SK-N-SH (cell line): Measurements from ENCODE around the gene FCRLB. TPM values are rescaled to one million over a fixed set of nuclear protein-coding genes. Genes with fewer than 3 reads are reported as not detected.

Experiments
- CTCF ChIA-PET: fragments of 300-600, 350-600 bp; formaldehyde crosslinking; extraction: SDS; loops from one replicate; lab custom pipeline; 2021; lab: Yijun Ruan, JAX
- POLR2A ChIA-PET: fragments of 350-600 bp; sonication (Branson Sonifier 250); formaldehyde crosslinking; extraction: SDS; loops from one replicate; lab custom pipeline; 2020; ENCODE audit warnings: antibody characterized with exemption, inconsistent platforms; lab: Yijun Ruan, JAX
- DNase-seq: peaks from one replicate; pipeline ENCODE4 v3.0.0; 2012
- H2AFZ ChIP-seq: fragments of 200-600 bp; sonication (generic); 2 replicates; pipeline ENCODE4 v1.8.1; 2016; ENCODE audit warnings: antibody characterized with exemption, mild to moderate bottlenecking, low read depth
- H3F3A ChIP-seq: fragments of 200-600 bp; sonication (generic); replicated peaks from 2 replicates; pipeline ENCODE3; 2016; ENCODE audit warnings: antibody characterized with exemption, mild to moderate bottlenecking; ENCODE audit not compliant: insufficient read depth
- H3K27ac ChIP-seq, 2 experiments: fragments of 200-500 bp in 1 of 2; fragments of 200-600 bp in 1 of 2; sonication (Bioruptor generic) in 1 of 2; sonication (generic), shearing (Covaris generic) in 1 of 2; 2 replicates each; pipeline versions ENCODE4 v1.5.1 to v1.6.1; 2014 to 2016; ENCODE audit warnings: low read depth in 2 of 2, inconsistent platforms in 1 of 2, low read length in 1 of 2, mild to moderate bottlenecking in 1 of 2, mixed read lengths in 1 of 2
- H3K27me3 ChIP-seq: fragments of 200-600 bp; sonication (generic), shearing (Covaris generic); 2 replicates; pipeline ENCODE4 v1.6.1; 2016; ENCODE audit warnings: mixed run types; ENCODE audit not compliant: insufficient read depth
- H3K36me3 ChIP-seq, 2 experiments: fragments of 200-500 bp in 1 of 2; fragments of 200-600 bp in 1 of 2; sonication (Bioruptor generic) in 1 of 2; sonication (generic) in 1 of 2; replicated peaks in 1 of 2; 2 replicates each; pipeline versions ENCODE3 to v1.5.1; 2014 to 2016; ENCODE audit warnings: low read length in 1 of 2, mild to moderate bottlenecking in 1 of 2; ENCODE audit not compliant: insufficient read depth in 2 of 2, control insufficient read depth in 1 of 2
- H3K4me1 ChIP-seq, 2 experiments: fragments of 200-500 bp in 1 of 2; fragments of 200-600 bp in 1 of 2; sonication (Bioruptor generic) in 1 of 2; sonication (generic), shearing (Covaris generic) in 1 of 2; 2 replicates each; pipeline versions ENCODE4 v1.5.1 to v1.6.1; 2014 to 2016; ENCODE audit warnings: low read depth in 1 of 2, low read length in 1 of 2, mixed run types in 1 of 2; ENCODE audit not compliant: insufficient read depth in 2 of 2, control insufficient read depth in 1 of 2
- H3K4me2 ChIP-seq: fragments of 200-600 bp; sonication (generic), shearing (Covaris generic); 2 replicates; pipeline ENCODE4 v1.6.1; 2017; ENCODE audit warnings: mixed run types
- H3K4me3 ChIP-seq, 2 experiments: fragments of 200-500 bp in 1 of 2; fragments of 200-600 bp in 1 of 2; sonication (Bioruptor generic) in 1 of 2; sonication (generic), shearing (Covaris generic) in 1 of 2; 2 replicates each; pipeline versions ENCODE4 v1.5.1 to v1.8.1; 2014 to 2016; ENCODE audit warnings: low read depth in 2 of 2, inconsistent platforms in 1 of 2, low read length in 1 of 2, mild to moderate bottlenecking in 1 of 2, mixed read lengths in 1 of 2, moderate library complexity in 1 of 2
- H3K79me2 ChIP-seq: fragments of 200-600 bp; sonication (generic); 2 replicates; pipeline ENCODE4 v1.8.1; 2017; ENCODE audit warnings: mild to moderate bottlenecking; ENCODE audit not compliant: insufficient read depth
- H3K9ac ChIP-seq: fragments of 200-600 bp; sonication (generic); 2 replicates; pipeline ENCODE4 v1.6.1; 2017; ENCODE audit warnings: mixed run types
- H3K9me2 ChIP-seq: fragments of 200-600 bp; sonication (generic); 2 replicates; pipeline ENCODE4 v1.6.1; 2017; ENCODE audit warnings: mixed run types
- H3K9me3 ChIP-seq: fragments of 200-600 bp; sonication (generic); 2 replicates; pipeline ENCODE4 v1.6.1; 2017; ENCODE audit warnings: mixed run types, mild to moderate bottlenecking, moderate library complexity
- H4K20me1 ChIP-seq: fragments of 200-600 bp; sonication (generic); 2 replicates; pipeline ENCODE4 v1.6.1; 2017; ENCODE audit warnings: mild to moderate bottlenecking, mixed run types; ENCODE audit not compliant: insufficient read depth
- CHD2 ChIP-seq: fragments of 150-350 bp; IDR thresholded peaks from 2 replicates; pipeline ENCODE4 v1.6.1; 2018; ENCODE audit warnings: low read length; ENCODE audit not compliant: partially characterized antibody
- CTCF ChIP-seq: fragments of 200-600 bp; sonication (generic); IDR thresholded peaks from 2 replicates; pipeline ENCODE4 v1.6.1; 2017; ENCODE audit warnings: antibody characterized with exemption, mild to moderate bottlenecking, moderate library complexity
- ELF1 ChIP-seq: IDR thresholded peaks from 2 replicates; pipeline ENCODE4 v1.4.0; 2012
- FOSL2 ChIP-seq: IDR thresholded peaks from 2 replicates; pipeline ENCODE4 v1.4.0; 2012; ENCODE audit warnings: low read depth, mild to moderate bottlenecking, moderate library complexity, borderline replicate concordance
- FOXM1 ChIP-seq: IDR thresholded peaks from 2 replicates; pipeline ENCODE4 v1.4.0; 2012; ENCODE audit warnings: low read depth, mild to moderate bottlenecking
- GATA2 ChIP-seq: sonication (generic); formaldehyde crosslinking; IDR thresholded peaks from 2 replicates; pipeline ENCODE4 v1.5.0; 2020; ENCODE audit warnings: mild to moderate bottlenecking, missing genetic modification reagents
- JUND ChIP-seq: IDR thresholded peaks from 2 replicates; pipeline ENCODE4 v1.4.0; 2012
- MAX ChIP-seq: IDR thresholded peaks from 2 replicates; pipeline ENCODE4 v1.4.0; 2012; ENCODE audit warnings: low read depth
- MEF2A ChIP-seq: IDR thresholded peaks from 2 replicates; pipeline ENCODE4 v1.4.0; 2012; ENCODE audit warnings: low read depth, borderline replicate concordance
- MXI1 ChIP-seq: IDR thresholded peaks from 2 replicates; pipeline ENCODE4 v1.6.1; 2012; ENCODE audit warnings: mild to moderate bottlenecking, low read depth, low read length, improper control_type of control experiment
- POLR2AphosphoS5 ChIP-seq: IDR thresholded peaks from 2 replicates; pipeline ENCODE4 v1.6.1; 2012; ENCODE audit warnings: low read depth, low read length
- RAD21 ChIP-seq: IDR thresholded peaks from 2 replicates; pipeline ENCODE4 v1.6.1; 2012; ENCODE audit warnings: mild to moderate bottlenecking, low read length
- RCOR1 ChIP-seq: fragments of 150-350 bp; IDR thresholded peaks from 2 replicates; pipeline ENCODE4 v1.6.1; 2017; ENCODE audit warnings: antibody characterized with exemption, low read length
- RXRA ChIP-seq: IDR thresholded peaks from 2 replicates; pipeline ENCODE4 v1.4.0; 2012; ENCODE audit warnings: low read depth, mild to moderate bottlenecking, borderline replicate concordance
- SIN3A ChIP-seq: IDR thresholded peaks from 2 replicates; pipeline ENCODE4 v1.6.1; 2012; ENCODE audit warnings: low read depth, mild to moderate bottlenecking, low read length, moderate library complexity, borderline replicate concordance
- TAF1 ChIP-seq: IDR thresholded peaks from 2 replicates; pipeline ENCODE4 v1.6.1; 2012; ENCODE audit warnings: low read depth, mild to moderate bottlenecking, low read length, moderate library complexity, borderline replicate concordance
- TEAD4 ChIP-seq: IDR thresholded peaks from 2 replicates; pipeline ENCODE4 v1.4.0; 2012; ENCODE audit warnings: mild to moderate bottlenecking, borderline replicate concordance; ENCODE audit not compliant: insufficient read depth
- WGBS: methylation state at CpG from one replicate; pipeline ENCODE4 v1.1.6; 2017; ENCODE audit warnings: low lambda C conversion rate; 5-methylcytosine and 5-hydroxymethylcytosine counted together
- polyA plus RNA-seq, 3 experiments: library from polyadenylated mRNA; depleted of rRNA; stranded (reverse); fragments of >200 nt; gene quantifications; 2 replicates each; pipeline ENCODE4 v1.2.3, GENCODE V29; 2012
- TF ChIP-seq, protein P1 (sequence below): fragments of 150-350 bp; IDR thresholded peaks from 2 replicates; pipeline ENCODE4 v1.6.1; 2016; ENCODE audit warnings: mild to moderate bottlenecking, low read depth, low read length
- TF ChIP-seq, protein P2 (sequence below): IDR thresholded peaks from 2 replicates; pipeline ENCODE4 v1.4.0; 2012; ENCODE audit warnings: low read depth, borderline replicate concordance

The FCRLB gene
- polyA plus RNA-seq, 1 of the 3 experiments (the other 2 are of a cell fraction), result 2.6 TPM

DNA sequence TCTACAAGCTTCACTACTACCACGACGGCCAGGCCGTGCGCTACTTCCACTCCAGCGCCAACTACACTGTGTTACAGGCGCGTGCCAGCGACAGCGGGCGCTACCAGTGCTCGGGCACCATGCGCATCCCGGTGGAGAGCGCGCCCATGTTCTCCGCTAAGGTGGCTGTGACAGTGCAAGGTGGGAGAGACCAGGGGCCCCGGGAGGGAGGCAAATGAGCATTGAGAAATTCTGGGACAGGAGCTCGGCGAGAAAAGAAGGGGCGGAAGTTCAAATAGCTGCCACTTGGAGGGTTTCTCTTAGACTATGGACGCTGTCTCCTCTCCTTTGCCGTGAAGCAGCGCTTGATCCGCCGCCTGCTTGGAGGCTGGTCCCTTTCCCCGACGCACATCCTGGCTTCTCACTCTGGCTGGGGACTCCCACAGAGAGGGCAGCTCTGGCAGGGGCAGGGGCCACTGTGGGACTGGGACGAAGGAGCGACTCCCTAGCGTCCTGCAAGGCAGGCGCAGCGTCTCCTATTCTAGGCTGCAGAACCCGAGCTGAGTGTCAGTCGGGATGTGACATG is 4.6 kb downstream of the FCRLB start:
- ChIA-PET POLR2A (interaction anchor here (0.8 kb wide), 1 partner anchor 10 kb away, joined by 3 read pairs; no protein-coding TSS in a partner anchor), CTCF (interaction anchor here (1.1 to 5.9 kb wide), 8 partner anchors 9 to 239 kb away, joined by 3 to 62 read pairs (median 6); partner anchors contain the start of gene DUSP12)
- Histone ChIP-seq H3K27ac (peak overlapping the region; percentile 69 to 84; a peak in 3 of 4 replicates), H3K79me2 (no peaks in the 10 kb centered on the region; the same call in 1 of the 2 replicates), H3K4me2 (peak overlapping the region; percentile 98), H3K9me2 (no peaks in the 10 kb centered on the region), H3K27me3 (no peaks in the 10 kb centered on the region), H3K36me3 (no peaks in the 10 kb centered on the region), H3K4me3 (peak overlapping the region; percentile 73 to 79), H3F3A (peaks cover 24% of the 10 kb centered on the region), H3K9me3 (no peaks in the 10 kb centered on the region), H2AFZ (peak overlapping the region; percentile 75), H4K20me1 (no peaks in the 10 kb centered on the region), H3K9ac (peak overlapping the region; percentile 88; the same call in 1 of the 2 replicates), H3K4me1 (peaks cover 13 to 19% of the 10 kb centered on the region in 2 experiments; a peak in 2 of 4 replicates)
- peak; percentile 52 for DNase-seq
- whole genome bisulfite sequencing, result 9% methylated on average over 16 of the region's 34 CpGs
- TF ChIP-seq MXI1 (peak; percentile 44; the same call in 1 of the 2 replicates), CTCF (peak; percentile 54), GATA2 (CRISPR knock-in tag) (no peak), MAX (peak; percentile 52)
- TF ChIP-seq, protein P1, sequence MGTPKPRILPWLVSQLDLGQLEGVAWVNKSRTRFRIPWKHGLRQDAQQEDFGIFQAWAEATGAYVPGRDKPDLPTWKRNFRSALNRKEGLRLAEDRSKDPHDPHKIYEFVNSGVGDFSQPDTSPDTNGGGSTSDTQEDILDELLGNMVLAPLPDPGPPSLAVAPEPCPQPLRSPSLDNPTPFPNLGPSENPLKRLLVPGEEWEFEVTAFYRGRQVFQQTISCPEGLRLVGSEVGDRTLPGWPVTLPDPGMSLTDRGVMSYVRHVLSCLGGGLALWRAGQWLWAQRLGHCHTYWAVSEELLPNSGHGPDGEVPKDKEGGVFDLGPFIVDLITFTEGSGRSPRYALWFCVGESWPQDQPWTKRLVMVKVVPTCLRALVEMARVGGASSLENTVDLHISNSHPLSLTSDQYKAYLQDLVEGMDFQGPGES, result no peak

DNA sequence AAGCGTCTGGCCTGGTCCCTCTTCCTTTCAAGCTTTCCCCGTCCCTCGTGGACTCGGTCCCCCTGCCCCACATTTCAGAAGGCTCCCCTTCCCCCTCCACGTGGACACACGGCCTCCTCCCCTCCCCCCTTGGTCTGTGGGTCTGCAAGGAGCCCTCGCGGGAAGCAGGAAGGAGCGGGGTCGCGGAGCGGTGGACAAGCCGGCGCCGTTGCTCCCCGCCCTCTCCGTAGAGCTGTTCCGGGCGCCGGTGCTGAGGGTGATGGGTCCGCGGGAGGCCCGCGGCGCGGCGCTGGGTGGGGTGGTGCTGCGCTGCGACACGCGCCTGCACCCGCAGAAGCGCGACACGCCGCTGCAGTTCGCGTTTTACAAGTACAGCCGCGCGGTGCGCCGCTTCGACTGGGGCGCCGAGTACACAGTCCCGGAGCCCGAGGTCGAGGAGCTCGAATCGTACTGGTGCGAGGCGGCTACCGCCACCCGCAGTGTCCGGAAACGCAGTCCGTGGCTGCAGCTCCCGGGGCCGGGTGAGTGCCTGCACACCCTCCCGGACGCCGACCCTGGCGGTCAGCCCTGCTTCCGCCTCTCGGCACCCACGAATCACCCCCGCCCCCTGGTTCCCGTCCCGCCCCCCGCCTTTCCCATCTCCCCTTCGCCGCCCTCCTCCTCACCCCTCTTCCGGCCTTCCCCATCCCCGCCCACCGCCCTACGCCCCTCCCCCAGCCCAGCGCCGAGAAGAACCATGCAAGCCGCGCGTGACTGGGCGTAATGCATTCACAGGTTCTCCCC is 5.3 kb downstream of the FCRLB start:
- ChIA-PET POLR2A (interaction anchor here (0.6 to 1.5 kb wide), 6 partner anchors 11 to 529 kb away, joined by 3 to 9 read pairs (median 4); partner anchors contain the start of gene DUSP12), CTCF (interaction anchor here (1.0 to 5.9 kb wide), 8 partner anchors 8 to 239 kb away, joined by 3 to 62 read pairs (median 5); partner anchors contain the start of gene DUSP12)
- Histone ChIP-seq H3K9me3 (no peaks in the 10 kb centered on the region), H3K9me2 (no peaks in the 10 kb centered on the region), H3K36me3 (no peaks in the 10 kb centered on the region), H3K27ac (peak overlapping the region; percentile 69 to 84), H4K20me1 (no peaks in the 10 kb centered on the region), H2AFZ (peak overlapping the region; percentile 75), H3K4me3 (peak overlapping the region; percentile 73 to 79), H3F3A (peaks cover 17% of the 10 kb centered on the region), H3K4me1 (peaks cover 13 to 15% of the 10 kb centered on the region in 2 experiments; a peak in 2 of 4 replicates), H3K9ac (peak overlapping the region; percentile 88), H3K79me2 (no peaks in the 10 kb centered on the region; the same call in 1 of the 2 replicates), H3K27me3 (no peaks in the 10 kb centered on the region), H3K4me2 (peak overlapping the region; percentile 98)
- WGBS, result 1% methylated on average over 13 of the region's 83 CpGs
- DNase-seq, result peak; percentile 96
- peak; percentile 28; the same call in 1 of the 2 replicates for TF ChIP-seq RXRA
- no peak for TF ChIP-seq MEF2A
- peak; percentile 20; the same call in 1 of the 2 replicates for TF ChIP-seq SIN3A
- TF ChIP-seq RAD21, result no peak
- no peak for TF ChIP-seq FOSL2
- TF ChIP-seq POLR2AphosphoS5, result peak; percentile 71; the same call in 1 of the 2 replicates
- TF ChIP-seq ELF1, result peak; percentile 29; the same call in 1 of the 2 replicates
- 0 out of 2 replicates have a peak, but pooled peaks have one; percentile 11 for TF ChIP-seq TEAD4
- TF ChIP-seq, protein P2, sequence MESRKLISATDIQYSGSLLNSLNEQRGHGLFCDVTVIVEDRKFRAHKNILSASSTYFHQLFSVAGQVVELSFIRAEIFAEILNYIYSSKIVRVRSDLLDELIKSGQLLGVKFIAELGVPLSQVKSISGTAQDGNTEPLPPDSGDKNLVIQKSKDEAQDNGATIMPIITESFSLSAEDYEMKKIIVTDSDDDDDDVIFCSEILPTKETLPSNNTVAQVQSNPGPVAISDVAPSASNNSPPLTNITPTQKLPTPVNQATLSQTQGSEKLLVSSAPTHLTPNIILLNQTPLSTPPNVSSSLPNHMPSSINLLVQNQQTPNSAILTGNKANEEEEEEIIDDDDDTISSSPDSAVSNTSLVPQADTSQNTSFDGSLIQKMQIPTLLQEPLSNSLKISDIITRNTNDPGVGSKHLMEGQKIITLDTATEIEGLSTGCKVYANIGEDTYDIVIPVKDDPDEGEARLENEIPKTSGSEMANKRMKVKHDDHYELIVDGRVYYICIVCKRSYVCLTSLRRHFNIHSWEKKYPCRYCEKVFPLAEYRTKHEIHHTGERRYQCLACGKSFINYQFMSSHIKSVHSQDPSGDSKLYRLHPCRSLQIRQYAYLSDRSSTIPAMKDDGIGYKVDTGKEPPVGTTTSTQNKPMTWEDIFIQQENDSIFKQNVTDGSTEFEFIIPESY, result 0 out of 2 replicates have a peak, but pooled peaks have one; percentile 54
- TF ChIP-seq JUND, result no peak
- TF ChIP-seq TAF1, result peak; percentile 13; the same call in 1 of the 2 replicates
- no peak for TF ChIP-seq RCOR1
- TF ChIP-seq CHD2, result peak; percentile 59
- TF ChIP-seq FOXM1, result no peak
